ENCODE measurements around the gene ZNF593. TPM values are rescaled to one million over a fixed set of nuclear protein-coding genes. Genes with fewer than 3 reads are reported as not detected.

Gene ZNF593
- total and polyA plus RNA-seq, 2 donors (not counting 1 experiment from before 2014, with no cell fraction given), result 10.7 to 60.0 TPM

GRCh38 chr1:26145960-26146294, 23.8 kb upstream of the ZNF593 start:
- no peaks in the 10 kb centered on the region for H4K20me1 ChIP-seq (ENCODE audit: control insufficient read depth, insufficient read depth, low read length, poor library complexity, severe bottlenecking)
- ChIA-PET CTCF (interaction anchor here (0.6 to 13.1 kb wide), 15 partner anchors 9 to 271 kb away, joined by 3 to 336 read pairs (median 8); partner anchors contain the start of genes CEP85 and PDIK1L), POLR2A (interaction anchor here (0.6 kb wide), 1 partner anchor 39 kb away, joined by 3 read pairs; no protein-coding TSS in a partner anchor)
- no peak for TF ChIP-seq EZH2 (IDR thresholded peaks at IDR 0.05; ENCODE audit: borderline replicate concordance, insufficient read depth, low read depth, low read length, poor library complexity, severe bottlenecking)
- no peak for TF ChIP-seq CTCF (IDR thresholded peaks at IDR 0.05)
- H3K36me3 ChIP-seq (replicated peaks in 1 of 2; ENCODE audit: control extremely low read depth in 1 of 2, control insufficient read depth in 1 of 2, extremely low read depth in 1 of 2, insufficient read depth in 2 of 2, low read length in 1 of 2), result no peaks in the 10 kb centered on the region
- no peak for ATAC-seq (ENCODE audit: low read depth)
- no peak overlapping the region for H3K4me2 ChIP-seq (replicated peaks; ENCODE audit: low read depth, low read length, poor library complexity, severe bottlenecking)
- DNase-seq, result no peak
- no peak overlapping the region for H3K27ac Mint-ChIP-seq
- H3K9me3 Mint-ChIP-seq (ENCODE audit: insufficient read depth), result no peaks in the 10 kb centered on the region
- no peak overlapping the region for H3K4me3 ChIP-seq (ENCODE audit: control extremely low read depth in 1 of 5, extremely low read depth in 1 of 5, insufficient read depth in 1 of 5, low read depth in 2 of 5, low read length in 4 of 5)
- no peak overlapping the region for H2AFZ ChIP-seq (ENCODE audit: insufficient read depth, low read depth, low read length, poor library complexity, severe bottlenecking)
- intact Hi-C loops (cut with micrococcal nuclease), result loop anchor here (1.0 to 10.0 kb wide), 2 partner anchors 111 to 251 kb away; no protein-coding TSS in a partner anchor
- H3K9me3 ChIP-seq (ENCODE audit: control extremely low read depth in 1 of 3, control insufficient read depth in 2 of 3, insufficient read depth in 1 of 3, low read length in 2 of 3), result no peaks in the 10 kb centered on the region
- peaks cover 3% of the 10 kb centered on the region for H3K4me1 Mint-ChIP-seq
- H3K27me3 Mint-ChIP-seq, result peaks cover 14% of the 10 kb centered on the region
- H3K4me3 Mint-ChIP-seq, result no peak overlapping the region
- peaks cover 0 to 6% (median 0%) of the 10 kb centered on the region in 4 experiments for H3K27me3 ChIP-seq (replicated peaks in 1 of 4; ENCODE audit: control extremely low read depth in 1 of 4, control insufficient read depth in 3 of 4, insufficient read depth in 4 of 4, low read length in 3 of 4)
- 73% methylated on average over 6 of the region's 6 CpGs for whole genome bisulfite sequencing (ENCODE audit: insufficient coverage)
- H3K79me2 ChIP-seq (ENCODE audit: control insufficient read depth, insufficient read depth, low read length), result no peaks in the 10 kb centered on the region
- peaks cover 4 to 6% of the 10 kb centered on the region in 2 donors for H3K4me1 ChIP-seq (ENCODE audit: control insufficient read depth in 2 of 2, insufficient read depth in 2 of 2, low read length in 2 of 2)
- H3K27ac ChIP-seq (ENCODE audit: low read length in 2 of 2), result no peak overlapping the region
- H3K9ac ChIP-seq (ENCODE audit: low read length), result no peak overlapping the region

DNA sequence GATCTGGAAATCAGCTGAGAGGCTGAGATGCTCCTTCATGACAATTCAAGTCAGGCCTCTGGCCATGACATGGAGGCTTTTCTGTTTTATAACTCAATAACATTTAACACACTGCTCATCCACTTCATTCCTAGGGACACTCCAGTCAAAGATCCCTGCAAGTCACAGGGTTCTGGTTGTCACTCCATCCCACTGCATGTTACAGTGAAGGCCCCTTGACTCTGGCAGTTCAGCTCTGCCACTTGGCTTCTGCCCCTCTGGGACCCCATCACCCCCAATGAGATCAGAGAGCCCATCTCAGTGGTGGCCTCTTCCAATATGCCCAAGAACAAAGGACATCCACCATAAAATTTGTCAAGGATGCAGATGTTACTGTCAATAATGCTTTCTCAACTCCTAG, 20.8 kb upstream of the ZNF593 start:
- Histone ChIP-seq H3K27me3 (replicated peaks in 1 of 4; ENCODE audit: control extremely low read depth in 1 of 4, control insufficient read depth in 3 of 4, insufficient read depth in 4 of 4, low read length in 3 of 4) (peaks cover 0 to 10% (median 0%) of the 10 kb centered on the region in 4 experiments), H3K4me1 (ENCODE audit: control insufficient read depth in 2 of 2, insufficient read depth in 2 of 2, low read length in 2 of 2) (peaks cover 4 to 6% of the 10 kb centered on the region in 2 donors), H3K79me2 (ENCODE audit: control insufficient read depth, insufficient read depth, low read length) (no peaks in the 10 kb centered on the region), H3K4me3 (ENCODE audit: control extremely low read depth in 1 of 5, extremely low read depth in 1 of 5, insufficient read depth in 1 of 5, low read depth in 2 of 5, low read length in 4 of 5) (no peak overlapping the region), H3K9me3 (ENCODE audit: control extremely low read depth in 1 of 3, control insufficient read depth in 2 of 3, insufficient read depth in 1 of 3, low read length in 2 of 3) (no peaks in the 10 kb centered on the region), H2AFZ (ENCODE audit: insufficient read depth, low read depth, low read length, poor library complexity, severe bottlenecking) (no peak overlapping the region), H3K36me3 (replicated peaks in 1 of 2; ENCODE audit: control extremely low read depth in 1 of 2, control insufficient read depth in 1 of 2, extremely low read depth in 1 of 2, insufficient read depth in 2 of 2, low read length in 1 of 2) (no peaks in the 10 kb centered on the region), H3K9ac (ENCODE audit: low read length) (no peak overlapping the region), H4K20me1 (ENCODE audit: control insufficient read depth, insufficient read depth, low read length, poor library complexity, severe bottlenecking) (no peaks in the 10 kb centered on the region), H3K27ac (ENCODE audit: low read length in 2 of 2) (no peak overlapping the region), H3K4me2 (replicated peaks; ENCODE audit: low read depth, low read length, poor library complexity, severe bottlenecking) (no peak overlapping the region)
- Mint-ChIP-seq H3K4me1 (peaks cover 3% of the 10 kb centered on the region), H3K9me3 (ENCODE audit: insufficient read depth) (no peaks in the 10 kb centered on the region), H3K4me3 (no peak overlapping the region), H3K27me3 (peaks cover 23% of the 10 kb centered on the region), H3K27ac (no peak overlapping the region)
- ATAC-seq (ENCODE audit: low read depth) (no peak), DNase-seq (no peak)
- intact Hi-C loops (cut with micrococcal nuclease), result loop anchor here (10.0 kb wide), 1 partner anchor 254 kb away; no protein-coding TSS in a partner anchor
- no peak for TF ChIP-seq EZH2 (IDR thresholded peaks at IDR 0.05; ENCODE audit: borderline replicate concordance, insufficient read depth, low read depth, low read length, poor library complexity, severe bottlenecking)
- TF ChIP-seq CTCF (IDR thresholded peaks at IDR 0.05), result no peak
- CTCF ChIA-PET, result interaction anchor here (1.4 to 13.1 kb wide), 2 partner anchors 11 to 43 kb away, joined by 3 to 336 read pairs; partner anchors contain the start of gene PDIK1L
- POLR2A ChIA-PET, result no interaction called here
